ENCODE results near the gene UNC45A. TPM values are rescaled to one million over a fixed set of nuclear protein-coding genes. Genes with fewer than 3 reads are reported as not detected.

The UNC45A gene
- polyA plus RNA-seq, 3 donors: 29.3 to 42.6 (median 30.4) TPM

- Mint-ChIP-seq H3K9me3 (peaks cover 0 to 4% (median 0%) of the 10 kb centered on the region in 7 donors), H3K27me3 (ENCODE audit: low read depth in 3 of 3) (no peaks in the 10 kb centered on the region), H3K4me3 (no peak overlapping the region), H3K4me1 (peaks cover 10% of the 10 kb centered on the region), H3K36me3 (peaks cover 79 to 93% of the 10 kb centered on the region in 2 donors), H3K27ac (peak overlapping the region in 1 of 7 donors; percentile 16)
- H2AFZ ChIP-seq (ENCODE audit: insufficient read depth, low read depth, low read length, poor library complexity, severe bottlenecking): no peak overlapping the region
- no peak overlapping the region for H3K27ac ChIP-seq (ENCODE audit: low read depth in 1 of 2, low read length in 2 of 2)
- H3K9me3 ChIP-seq (replicated peaks in 1 of 2; ENCODE audit: control insufficient read depth in 1 of 2, insufficient read depth in 1 of 2, low read length in 2 of 2): no peaks in the 10 kb centered on the region
- H4K20me1 ChIP-seq (ENCODE audit: insufficient read depth, low read length): no peaks in the 10 kb centered on the region
- no peak for TF ChIP-seq CTCF (IDR thresholded peaks at IDR 0.05)
- H3K9ac ChIP-seq (ENCODE audit: insufficient read depth, low read length, poor library complexity, severe bottlenecking): no peak overlapping the region
- H3K79me2 ChIP-seq (ENCODE audit: insufficient read depth, low read length): no peaks in the 10 kb centered on the region
- WGBS (ENCODE audit: insufficient coverage): 86% methylated on average over 8 of the region's 8 CpGs
- no peak overlapping the region for H3K4me2 ChIP-seq (replicated peaks; ENCODE audit: extremely low read depth, low read length, poor library complexity, severe bottlenecking)
- peaks cover 8 to 13% of the 10 kb centered on the region in 2 donors for H3K4me1 ChIP-seq (ENCODE audit: control insufficient read depth in 1 of 2, insufficient read depth in 2 of 2, low read length in 2 of 2)
- no peak for DNase-seq
- intact Hi-C loops (cut with micrococcal nuclease): no loop called here
- no peak overlapping the region for H3K4me3 ChIP-seq (replicated peaks in 1 of 3; ENCODE audit: low read depth in 2 of 3, low read length in 3 of 3)
- H3K36me3 ChIP-seq (replicated peaks in 1 of 2; ENCODE audit: control insufficient read depth in 1 of 2, insufficient read depth in 2 of 2, low read length in 2 of 2): peaks cover 75 to 93% of the 10 kb centered on the region in 2 donors
- H3K27me3 ChIP-seq (ENCODE audit: control insufficient read depth in 2 of 2, insufficient read depth in 2 of 2, low read length in 2 of 2): no peaks in the 10 kb centered on the region
Measured at GRCh38 chr15:90946941-90947576, 12.0 kb downstream of the UNC45A start.

- no peak overlapping the region for H3K4me3 ChIP-seq (replicated peaks in 1 of 3; ENCODE audit: low read depth in 2 of 3, low read length in 3 of 3)
- peaks cover 73 to 93% of the 10 kb centered on the region in 2 donors for H3K36me3 ChIP-seq (replicated peaks in 1 of 2; ENCODE audit: control insufficient read depth in 1 of 2, insufficient read depth in 2 of 2, low read length in 2 of 2)
- H4K20me1 ChIP-seq (ENCODE audit: insufficient read depth, low read length): no peaks in the 10 kb centered on the region
- Mint-ChIP-seq H3K9me3 (peaks cover 0 to 4% (median 0%) of the 10 kb centered on the region in 7 donors), H3K27me3 (ENCODE audit: low read depth in 3 of 3) (no peaks in the 10 kb centered on the region), H3K27ac (no peak overlapping the region), H3K4me3 (no peak overlapping the region), H3K36me3 (peaks cover 77 to 93% of the 10 kb centered on the region in 2 donors), H3K4me1 (peaks cover 10% of the 10 kb centered on the region)
- no peak overlapping the region for H3K9ac ChIP-seq (ENCODE audit: insufficient read depth, low read length, poor library complexity, severe bottlenecking)
- no peak for TF ChIP-seq CTCF (IDR thresholded peaks at IDR 0.05)
- intact Hi-C loops (cut with micrococcal nuclease): no loop called here
- DNase-seq: no peak
- H3K4me1 ChIP-seq (ENCODE audit: control insufficient read depth in 1 of 2, insufficient read depth in 2 of 2, low read length in 2 of 2): peaks cover 8 to 13% of the 10 kb centered on the region in 2 donors
- no peak overlapping the region for H3K27ac ChIP-seq (ENCODE audit: low read depth in 1 of 2, low read length in 2 of 2)
- no peaks in the 10 kb centered on the region for H3K79me2 ChIP-seq (ENCODE audit: insufficient read depth, low read length)
- H3K9me3 ChIP-seq (replicated peaks in 1 of 2; ENCODE audit: control insufficient read depth in 1 of 2, insufficient read depth in 1 of 2, low read length in 2 of 2): no peaks in the 10 kb centered on the region
- no peak overlapping the region for H2AFZ ChIP-seq (ENCODE audit: insufficient read depth, low read depth, low read length, poor library complexity, severe bottlenecking)
- no peaks in the 10 kb centered on the region for H3K27me3 ChIP-seq (ENCODE audit: control insufficient read depth in 2 of 2, insufficient read depth in 2 of 2, low read length in 2 of 2)
- no peak overlapping the region for H3K4me2 ChIP-seq (replicated peaks; ENCODE audit: extremely low read depth, low read length, poor library complexity, severe bottlenecking)
- 96% methylated on average over 18 of the region's 18 CpGs for WGBS (ENCODE audit: insufficient coverage)
Measured at GRCh38 chr15:90947577-90948357, 12.7 kb downstream of the UNC45A start.

Data from CD14-positive monocyte (primary cell).